Esophagus muscularis mucosa (tissue), 4 donors: ENCODE results near the gene THSD7A. TPM values are rescaled to one million over a fixed set of nuclear protein-coding genes. Genes with fewer than 3 reads are reported as not detected.

Experiments used
- DNase-seq: peaks from one replicate; pipeline ENCODE4 v3.0.0-alpha.2; 2017; ENCODE audit errors: extremely low spot score
- H3K27ac ChIP-seq, 4 donors: fragments of 200-600 bp; sonication (generic); replicated peaks in 1 of 4; 1 replicate in 3 of 4; 2 replicates in 1 of 4; pipeline ENCODE4 v1.5.1; 2016 to 2019; ENCODE audit warnings: mild to moderate bottlenecking in 1 of 4
- H3K27me3 ChIP-seq, 4 donors: fragments of 200-600 bp; sonication (generic); one replicate each; pipeline versions ENCODE4 v1.5.1 to v1.6.0; 2016 to 2019
- H3K36me3 ChIP-seq, 4 donors: fragments of 200-600 bp; sonication (generic); one replicate each; pipeline ENCODE4 v1.5.1; 2016 to 2019
- H3K4me1 ChIP-seq, 4 donors: fragments of 200-600 bp; sonication (generic); one replicate each; pipeline ENCODE4 v1.5.1; 2016 to 2019
- H3K4me3 ChIP-seq, 4 donors: fragments of 200-600 bp; sonication (generic); 1 replicate in 2 of 4; 2 replicates in 2 of 4; pipeline ENCODE4 v1.5.1; 2016 to 2019; ENCODE audit warnings: mild to moderate bottlenecking in 4 of 4, moderate library complexity in 1 of 4
- H3K9me3 ChIP-seq, 4 donors: fragments of 200-600 bp; sonication (generic); 1 replicate in 3 of 4; 2 replicates in 1 of 4; pipeline ENCODE4 v1.5.1; 2016 to 2019
- CTCF ChIP-seq, 3 experiments: fragments of 200-600 bp in 2 of 3; fragments of 450-650 bp in 1 of 3; sonication (generic) in 2 of 3; IDR thresholded peaks; one replicate each; pipeline ENCODE4 v1.5.1; 2017 to 2019; ENCODE audit warnings: antibody characterized with exemption in 3 of 3, mild to moderate bottlenecking in 2 of 3, moderate library complexity in 1 of 3
- EP300 ChIP-seq: sonication (generic); formaldehyde crosslinking; IDR thresholded peaks from one replicate; pipeline ENCODE4 v1.6.1; 2017; ENCODE audit warnings: antibody characterized with exemption
- POLR2A ChIP-seq: fragments of 450-650 bp; IDR thresholded peaks from one replicate; pipeline ENCODE4 v1.6.1; 2017; ENCODE audit warnings: antibody characterized with exemption, moderate library complexity, mild to moderate bottlenecking, low read depth
- POLR2AphosphoS5 ChIP-seq, 2 donors: sonication (generic); formaldehyde crosslinking; IDR thresholded peaks; one replicate each; pipeline ENCODE4 v1.6.1; 2017; ENCODE audit warnings: antibody characterized with exemption in 2 of 2
- WGBS: methylation state at CpG from one replicate; pipeline ENCODE4 v1.1.5; 2018; 5-methylcytosine and 5-hydroxymethylcytosine counted together
- intact Hi-C: fragments of 100-400 bp; cut with DNase I; formaldehyde crosslinking; loops from one replicate; pipeline ENCODE4 v1.15.1; 2023
- total RNA-seq, 4 donors: library from RNA; depleted of rRNA; stranded (reverse); fragments of >200 nt; gene quantifications; one replicate each; pipeline versions ENCODE4 v1.1.0 to v1.2.1, GENCODE V29; 2016

THSD7A gene
- total RNA-seq, 4 donors from 2014 or later, result 1.2 to 3.8 (median 2.8) TPM

- no peak for DNase-seq
- TF ChIP-seq CTCF (IDR thresholded peaks at IDR 0.05) (no peak), POLR2A (no peak), POLR2AphosphoS5 (IDR thresholded peaks at IDR 0.05) (no peak), EP300 (no peak)
- Histone ChIP-seq H3K27ac (no peak overlapping the region), H3K4me1 (no peaks in the 10 kb centered on the region), H3K27me3 (no peaks in the 10 kb centered on the region), H3K9me3 (no peaks in the 10 kb centered on the region), H3K4me3 (no peak overlapping the region), H3K36me3 (no peaks in the 10 kb centered on the region)
- intact Hi-C loops, result no loop called here
- 95% methylated on average over 1 of the region's 1 CpG for WGBS
Observed at GRCh38 chr7:11369696-11370095, 462.3 kb downstream of the THSD7A start.

- Histone ChIP-seq H3K4me1 (no peaks in the 10 kb centered on the region), H3K36me3 (no peaks in the 10 kb centered on the region), H3K27me3 (no peaks in the 10 kb centered on the region), H3K27ac (no peak overlapping the region), H3K9me3 (no peaks in the 10 kb centered on the region), H3K4me3 (no peak overlapping the region)
- no peak for DNase-seq
- TF ChIP-seq POLR2A, result no peak
- TF ChIP-seq EP300, result no peak
- no peak for TF ChIP-seq CTCF (IDR thresholded peaks at IDR 0.05)
- TF ChIP-seq POLR2AphosphoS5 (IDR thresholded peaks at IDR 0.05), result no peak
- 91% methylated on average over 4 of the region's 4 CpGs for WGBS
- intact Hi-C loops, result no loop called here
Observed at GRCh38 chr7:11366118-11366517, 465.9 kb downstream of the THSD7A start.

- intact Hi-C loops, result no loop called here
- no peak overlapping the region for H3K27ac ChIP-seq
- no peak for DNase-seq
- H3K4me3 ChIP-seq, result no peak overlapping the region
- H3K36me3 ChIP-seq, result no peaks in the 10 kb centered on the region
- no peaks in the 10 kb centered on the region for H3K4me1 ChIP-seq
- no peaks in the 10 kb centered on the region for H3K9me3 ChIP-seq
- TF ChIP-seq EP300, result no peak
- TF ChIP-seq CTCF (IDR thresholded peaks at IDR 0.05), result no peak
- TF ChIP-seq POLR2A, result no peak
- no peak for TF ChIP-seq POLR2AphosphoS5 (IDR thresholded peaks at IDR 0.05)
- 92% methylated on average over 1 of the region's 1 CpG for WGBS
- H3K27me3 ChIP-seq, result no peaks in the 10 kb centered on the region
Observed at GRCh38 chr7:11358637-11359036, 473.4 kb downstream of the THSD7A start.

DNA sequence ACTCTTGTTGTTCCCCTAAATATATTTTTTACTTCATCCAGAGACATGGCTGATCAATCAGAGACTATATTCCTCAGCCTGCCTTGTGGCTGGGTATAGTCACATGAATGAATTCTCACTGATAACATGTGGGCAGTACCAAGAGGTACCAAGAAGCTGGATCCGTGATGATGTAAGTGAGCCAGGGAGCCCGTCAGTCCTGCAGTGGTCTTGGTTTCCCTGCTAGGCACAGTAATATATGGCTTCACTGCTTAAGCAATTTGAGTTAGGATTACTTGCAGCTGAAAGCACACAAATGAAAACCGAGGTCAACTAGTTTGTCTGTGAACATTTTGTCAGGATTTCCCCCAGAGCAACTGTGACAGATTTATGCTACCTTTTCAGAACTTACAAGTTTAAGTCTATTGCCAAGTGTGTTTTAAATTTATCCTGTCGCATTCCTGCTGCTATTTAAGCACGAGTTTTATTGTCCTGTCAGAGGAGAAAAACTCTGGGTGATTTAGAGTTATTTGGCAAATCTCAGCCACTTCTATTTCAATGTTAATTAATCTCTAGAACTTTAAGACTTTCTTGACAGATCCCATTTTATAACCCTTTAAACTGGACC, 476.5 kb downstream of the THSD7A start:
- Histone ChIP-seq H3K27ac (no peak overlapping the region), H3K4me1 (no peaks in the 10 kb centered on the region), H3K4me3 (no peak overlapping the region), H3K9me3 (peaks cover 0 to 8% (median 0%) of the 10 kb centered on the region in 4 donors), H3K27me3 (peaks cover 0 to 7% (median 0%) of the 10 kb centered on the region in 4 donors), H3K36me3 (no peaks in the 10 kb centered on the region)
- intact Hi-C loops, result no loop called here
- DNase-seq, result no peak
- 60% methylated on average over 5 of the region's 5 CpGs for WGBS
- no peak for TF ChIP-seq EP300
- no peak for TF ChIP-seq CTCF (IDR thresholded peaks at IDR 0.05)

DNA sequence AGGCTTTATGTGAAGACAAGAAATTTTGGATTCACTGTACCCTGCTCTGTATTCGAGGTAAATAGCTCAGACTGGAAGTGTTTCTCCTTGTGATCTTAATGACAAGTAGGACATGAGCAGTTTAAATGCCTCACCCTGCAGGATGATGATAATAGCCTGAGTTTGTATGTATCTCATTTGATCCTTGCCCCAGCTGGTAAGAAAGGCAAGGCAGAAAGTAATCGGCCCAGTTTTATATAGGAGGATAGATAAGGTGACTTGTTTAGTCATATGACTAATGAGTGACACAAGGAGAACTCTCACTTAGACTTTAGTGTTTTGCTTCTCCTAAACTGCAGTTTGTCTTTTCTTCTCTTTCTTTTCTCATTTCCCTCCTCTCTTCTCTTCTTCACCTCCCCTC, 485.7 kb downstream of the THSD7A start:
- intact Hi-C loops, result no loop called here
- no peak for TF ChIP-seq POLR2A
- no peak for TF ChIP-seq CTCF (IDR thresholded peaks at IDR 0.05)
- TF ChIP-seq POLR2AphosphoS5 (IDR thresholded peaks at IDR 0.05), result no peak
- no peak for TF ChIP-seq EP300
- Histone ChIP-seq H3K4me1 (peaks cover 0 to 6% (median 0%) of the 10 kb centered on the region in 4 donors), H3K9me3 (no peaks in the 10 kb centered on the region), H3K36me3 (no peaks in the 10 kb centered on the region), H3K4me3 (no peak overlapping the region), H3K27me3 (no peaks in the 10 kb centered on the region), H3K27ac (no peak overlapping the region)
- 69% methylated on average over 2 of the region's 2 CpGs for WGBS
- DNase-seq, result no peak
